SK-N-SH (cell line): ENCODE measurements around the gene FRMD4B. TPM values are rescaled to one million over a fixed set of nuclear protein-coding genes. Genes with fewer than 3 reads are reported as not detected.

Experiments
- CTCF ChIA-PET: fragments of 300-600, 350-600 bp; formaldehyde crosslinking; extraction: SDS; loops from one replicate; lab custom pipeline; 2021; lab: Yijun Ruan, JAX
- POLR2A ChIA-PET: fragments of 350-600 bp; sonication (Branson Sonifier 250); formaldehyde crosslinking; extraction: SDS; loops from one replicate; lab custom pipeline; 2020; ENCODE audit warnings: antibody characterized with exemption, inconsistent platforms; lab: Yijun Ruan, JAX
- DNase-seq: peaks from one replicate; pipeline ENCODE4 v3.0.0; 2012
- H2AFZ ChIP-seq: fragments of 200-600 bp; sonication (generic); 2 replicates; pipeline ENCODE4 v1.8.1; 2016; ENCODE audit warnings: antibody characterized with exemption, mild to moderate bottlenecking, low read depth
- H3F3A ChIP-seq: fragments of 200-600 bp; sonication (generic); replicated peaks from 2 replicates; pipeline ENCODE3; 2016; ENCODE audit warnings: antibody characterized with exemption, mild to moderate bottlenecking; ENCODE audit not compliant: insufficient read depth
- H3K27ac ChIP-seq, 2 experiments: fragments of 200-500 bp in 1 of 2; fragments of 200-600 bp in 1 of 2; sonication (Bioruptor generic) in 1 of 2; sonication (generic), shearing (Covaris generic) in 1 of 2; 2 replicates each; pipeline versions ENCODE4 v1.5.1 to v1.6.1; 2014 to 2016; ENCODE audit warnings: low read depth in 2 of 2, inconsistent platforms in 1 of 2, low read length in 1 of 2, mild to moderate bottlenecking in 1 of 2, mixed read lengths in 1 of 2
- H3K27me3 ChIP-seq: fragments of 200-600 bp; sonication (generic), shearing (Covaris generic); 2 replicates; pipeline ENCODE4 v1.6.1; 2016; ENCODE audit warnings: mixed run types; ENCODE audit not compliant: insufficient read depth
- H3K36me3 ChIP-seq, 2 experiments: fragments of 200-500 bp in 1 of 2; fragments of 200-600 bp in 1 of 2; sonication (Bioruptor generic) in 1 of 2; sonication (generic) in 1 of 2; replicated peaks in 1 of 2; 2 replicates each; pipeline versions ENCODE3 to v1.5.1; 2014 to 2016; ENCODE audit warnings: low read length in 1 of 2, mild to moderate bottlenecking in 1 of 2; ENCODE audit not compliant: insufficient read depth in 2 of 2, control insufficient read depth in 1 of 2
- H3K4me1 ChIP-seq, 2 experiments: fragments of 200-500 bp in 1 of 2; fragments of 200-600 bp in 1 of 2; sonication (Bioruptor generic) in 1 of 2; sonication (generic), shearing (Covaris generic) in 1 of 2; 2 replicates each; pipeline versions ENCODE4 v1.5.1 to v1.6.1; 2014 to 2016; ENCODE audit warnings: low read depth in 1 of 2, low read length in 1 of 2, mixed run types in 1 of 2; ENCODE audit not compliant: insufficient read depth in 2 of 2, control insufficient read depth in 1 of 2
- H3K4me2 ChIP-seq: fragments of 200-600 bp; sonication (generic), shearing (Covaris generic); 2 replicates; pipeline ENCODE4 v1.6.1; 2017; ENCODE audit warnings: mixed run types
- H3K4me3 ChIP-seq, 2 experiments: fragments of 200-500 bp in 1 of 2; fragments of 200-600 bp in 1 of 2; sonication (Bioruptor generic) in 1 of 2; sonication (generic), shearing (Covaris generic) in 1 of 2; 2 replicates each; pipeline versions ENCODE4 v1.5.1 to v1.8.1; 2014 to 2016; ENCODE audit warnings: low read depth in 2 of 2, inconsistent platforms in 1 of 2, low read length in 1 of 2, mild to moderate bottlenecking in 1 of 2, mixed read lengths in 1 of 2, moderate library complexity in 1 of 2
- H3K79me2 ChIP-seq: fragments of 200-600 bp; sonication (generic); 2 replicates; pipeline ENCODE4 v1.8.1; 2017; ENCODE audit warnings: mild to moderate bottlenecking; ENCODE audit not compliant: insufficient read depth
- H3K9ac ChIP-seq: fragments of 200-600 bp; sonication (generic); 2 replicates; pipeline ENCODE4 v1.6.1; 2017; ENCODE audit warnings: mixed run types
- H3K9me2 ChIP-seq: fragments of 200-600 bp; sonication (generic); 2 replicates; pipeline ENCODE4 v1.6.1; 2017; ENCODE audit warnings: mixed run types
- H3K9me3 ChIP-seq: fragments of 200-600 bp; sonication (generic); 2 replicates; pipeline ENCODE4 v1.6.1; 2017; ENCODE audit warnings: mixed run types, mild to moderate bottlenecking, moderate library complexity
- H4K20me1 ChIP-seq: fragments of 200-600 bp; sonication (generic); 2 replicates; pipeline ENCODE4 v1.6.1; 2017; ENCODE audit warnings: mild to moderate bottlenecking, mixed run types; ENCODE audit not compliant: insufficient read depth
- CHD2 ChIP-seq: fragments of 150-350 bp; IDR thresholded peaks from 2 replicates; pipeline ENCODE4 v1.6.1; 2018; ENCODE audit warnings: low read length; ENCODE audit not compliant: partially characterized antibody
- CTCF ChIP-seq: fragments of 200-600 bp; sonication (generic); IDR thresholded peaks from 2 replicates; pipeline ENCODE4 v1.6.1; 2017; ENCODE audit warnings: antibody characterized with exemption, mild to moderate bottlenecking, moderate library complexity
- EP300 ChIP-seq, 2 experiments: IDR thresholded peaks; 2 replicates each; pipeline versions ENCODE4 v1.4.0 to v1.6.1; 2012; ENCODE audit warnings: borderline replicate concordance in 1 of 2, low read depth in 1 of 2, low read length in 1 of 2
- EZH2phosphoT487 ChIP-seq: fragments of 200-600 bp; sonication (generic); IDR thresholded peaks from 2 replicates; pipeline ENCODE4 v1.6.1; 2017; ENCODE audit warnings: low read depth, mixed run types, mild to moderate bottlenecking, antibody characterized with exemption, moderate library complexity, borderline replicate concordance
- FOXJ3 ChIP-seq: sonication (generic); formaldehyde crosslinking; IDR thresholded peaks from 2 replicates; pipeline ENCODE4 v1.5.1; 2020; ENCODE audit warnings: mild to moderate bottlenecking, missing genetic modification reagents
- FOXM1 ChIP-seq: IDR thresholded peaks from 2 replicates; pipeline ENCODE4 v1.4.0; 2012; ENCODE audit warnings: low read depth, mild to moderate bottlenecking
- MEF2A ChIP-seq: IDR thresholded peaks from 2 replicates; pipeline ENCODE4 v1.4.0; 2012; ENCODE audit warnings: low read depth, borderline replicate concordance
- REST ChIP-seq: IDR thresholded peaks from 2 replicates; pipeline ENCODE4 v1.6.1; 2012; ENCODE audit warnings: mild to moderate bottlenecking, low read depth, low read length, moderate library complexity
- RFX5 ChIP-seq: IDR thresholded peaks from 2 replicates; pipeline ENCODE4 v1.6.1; 2012; ENCODE audit warnings: mild to moderate bottlenecking, improper control_type of control experiment, low read length
- SIN3A ChIP-seq: IDR thresholded peaks from 2 replicates; pipeline ENCODE4 v1.6.1; 2012; ENCODE audit warnings: low read depth, mild to moderate bottlenecking, low read length, moderate library complexity, borderline replicate concordance
- SMC3 ChIP-seq: IDR thresholded peaks from 2 replicates; pipeline ENCODE4 v1.6.1; 2012; ENCODE audit warnings: low read depth, low read length, improper control_type of control experiment
- TCF12 ChIP-seq: IDR thresholded peaks from 2 replicates; pipeline ENCODE4 v1.4.0; 2012
- TEAD4 ChIP-seq: IDR thresholded peaks from 2 replicates; pipeline ENCODE4 v1.4.0; 2012; ENCODE audit warnings: mild to moderate bottlenecking, borderline replicate concordance; ENCODE audit not compliant: insufficient read depth
- USF2 ChIP-seq: fragments of 150-350 bp; IDR thresholded peaks from 2 replicates; pipeline ENCODE4 v1.6.1; 2017; ENCODE audit warnings: antibody characterized with exemption, low read length, low read depth, borderline replicate concordance
- ZBTB33 ChIP-seq: IDR thresholded peaks from 2 replicates; pipeline ENCODE4 v1.4.0; 2012; ENCODE audit warnings: low read depth, borderline replicate concordance
- WGBS: methylation state at CpG from one replicate; pipeline ENCODE4 v1.1.6; 2017; ENCODE audit warnings: low lambda C conversion rate; 5-methylcytosine and 5-hydroxymethylcytosine counted together
- polyA plus RNA-seq, 3 experiments: library from polyadenylated mRNA; depleted of rRNA; stranded (reverse); fragments of >200 nt; gene quantifications; 2 replicates each; pipeline ENCODE4 v1.2.3, GENCODE V29; 2012

FRMD4B gene
- polyA plus RNA-seq, 1 of the 3 experiments (the other 2 are of a cell fraction): 0.53 TPM

GRCh38 chr3:69162308-69162980, 223.4 kb downstream of the FRMD4B start:
- H3K27me3 ChIP-seq: no peaks in the 10 kb centered on the region
- no peak for DNase-seq
- H3K36me3 ChIP-seq: no peaks in the 10 kb centered on the region
- POLR2A ChIA-PET: interaction anchor here (1.5 kb wide), 1 partner anchor 144 kb away, joined by 4 read pairs; no protein-coding TSS in a partner anchor
- no peaks in the 10 kb centered on the region for H3K79me2 ChIP-seq
- H3K9me2 ChIP-seq: no peaks in the 10 kb centered on the region
- no peak overlapping the region for H3K4me2 ChIP-seq
- H3F3A ChIP-seq: no peaks in the 10 kb centered on the region
- no peak overlapping the region for H2AFZ ChIP-seq
- no peaks in the 10 kb centered on the region for H3K9me3 ChIP-seq
- WGBS: 85% methylated on average over 2 of the region's 2 CpGs
- no peak overlapping the region for H3K4me3 ChIP-seq
- no peak overlapping the region for H3K9ac ChIP-seq
- no peaks in the 10 kb centered on the region for H3K4me1 ChIP-seq
- CTCF ChIA-PET: interaction anchor here (0.6 to 13.0 kb wide), 56 partner anchors 12 to 693 kb away, joined by 3 to 315 read pairs (median 7); partner anchors contain the start of gene LMOD3
- no peak overlapping the region for H3K27ac ChIP-seq
- no peak for TF ChIP-seq FOXJ3 (CRISPR knock-in tag)
- no peak for TF ChIP-seq EZH2phosphoT487
- no peak for TF ChIP-seq TCF12
- no peak for TF ChIP-seq EP300 (IDR thresholded peaks at IDR 0.05; ENCODE audit: borderline replicate concordance in 1 of 2, low read depth in 1 of 2, low read length in 1 of 2)
- TF ChIP-seq FOXM1: no peak
- no peak for TF ChIP-seq REST
- no peak for TF ChIP-seq SIN3A
- no peak for TF ChIP-seq TEAD4
- no peak for TF ChIP-seq USF2
- H4K20me1 ChIP-seq: no peaks in the 10 kb centered on the region

GRCh38 chr3:69161587-69162307, 224.1 kb downstream of the FRMD4B start:
- Histone ChIP-seq H3K9ac (no peak overlapping the region), H3K4me3 (peak overlapping the region in 1 of 2 experiments; percentile 30; a peak in 1 of 4 replicates), H3K79me2 (no peaks in the 10 kb centered on the region), H3F3A (no peaks in the 10 kb centered on the region), H3K27me3 (no peaks in the 10 kb centered on the region), H2AFZ (no peak overlapping the region), H4K20me1 (no peaks in the 10 kb centered on the region), H3K9me2 (no peaks in the 10 kb centered on the region), H3K4me2 (no peak overlapping the region), H3K36me3 (no peaks in the 10 kb centered on the region), H3K27ac (no peak overlapping the region), H3K4me1 (no peaks in the 10 kb centered on the region), H3K9me3 (no peaks in the 10 kb centered on the region)
- ChIA-PET CTCF (interaction anchor here (0.6 to 13.0 kb wide), 73 partner anchors 9 to 786 kb away, joined by 3 to 315 read pairs (median 5); partner anchors contain the start of gene LMOD3), POLR2A (interaction anchor here (1.5 kb wide), 1 partner anchor 145 kb away, joined by 4 read pairs; no protein-coding TSS in a partner anchor)
- DNase-seq: peak; percentile 51
- WGBS: 41% methylated on average over 5 of the region's 5 CpGs
- TF ChIP-seq MEF2A (no peak), ZBTB33 (no peak), CHD2 (no peak), RFX5 (no peak), CTCF (peak; percentile 98), SMC3 (peak; percentile 95)
